ENCODE measurements around the gene CCSAP. TPM values are rescaled to one million over a fixed set of nuclear protein-coding genes. Genes with fewer than 3 reads are reported as not detected.

CCSAP gene
- total and polyA plus RNA-seq, 9 donors: 3.3 to 9.2 (median 6.4) TPM

DNA sequence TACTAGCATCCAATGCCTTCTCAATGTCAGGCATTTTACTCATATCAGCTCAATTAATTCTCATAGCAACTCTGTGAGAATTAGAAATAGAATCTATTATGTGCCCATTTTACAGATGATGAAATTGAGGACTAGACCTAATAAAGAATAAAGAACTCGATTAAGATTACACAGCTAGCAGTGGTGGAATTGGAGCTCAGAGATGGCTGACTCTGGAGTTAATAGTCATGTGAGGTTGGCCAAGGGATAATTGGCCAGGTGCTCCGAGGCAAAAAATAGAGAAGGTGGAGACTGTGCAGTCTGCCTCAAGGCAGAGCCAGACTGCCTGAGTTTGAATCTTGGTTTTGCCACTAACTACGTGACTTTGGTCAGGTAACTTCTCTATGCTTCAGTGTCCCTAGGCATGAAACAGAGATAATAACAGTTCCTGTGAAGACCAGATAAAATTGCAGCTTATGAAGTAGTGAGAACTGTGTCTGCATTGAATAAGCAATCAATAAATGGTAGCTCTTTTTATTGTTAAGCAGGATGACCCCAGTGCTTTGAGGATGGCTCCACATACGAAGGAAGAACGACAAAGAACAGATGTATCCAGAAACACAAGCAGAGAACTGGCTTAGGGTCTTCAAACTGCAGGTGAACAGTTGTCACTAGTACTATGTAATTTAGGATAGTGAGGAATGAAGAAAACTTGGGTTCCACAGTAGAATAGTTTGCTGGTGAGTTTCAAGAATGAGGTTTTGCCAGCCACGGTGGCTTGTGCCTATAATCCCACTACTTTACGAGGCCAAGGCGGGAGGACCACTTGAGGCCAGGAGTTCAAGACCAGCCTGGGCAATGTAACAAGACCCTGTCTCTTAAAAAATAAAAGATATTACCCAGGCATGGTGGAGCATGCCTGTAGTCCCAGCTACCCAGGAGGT is 6.9 kb upstream of the CCSAP start:
- Histone ChIP-seq H3K4me3 (no peak overlapping the region), H3K27me3 (no peaks in the 10 kb centered on the region), H3K4me1 (ENCODE audit: insufficient read depth) (no peaks in the 10 kb centered on the region), H3K27ac (no peak overlapping the region), H3K36me3 (no peaks in the 10 kb centered on the region), H3K9me3 (no peaks in the 10 kb centered on the region)
- TF ChIP-seq, protein P1, sequence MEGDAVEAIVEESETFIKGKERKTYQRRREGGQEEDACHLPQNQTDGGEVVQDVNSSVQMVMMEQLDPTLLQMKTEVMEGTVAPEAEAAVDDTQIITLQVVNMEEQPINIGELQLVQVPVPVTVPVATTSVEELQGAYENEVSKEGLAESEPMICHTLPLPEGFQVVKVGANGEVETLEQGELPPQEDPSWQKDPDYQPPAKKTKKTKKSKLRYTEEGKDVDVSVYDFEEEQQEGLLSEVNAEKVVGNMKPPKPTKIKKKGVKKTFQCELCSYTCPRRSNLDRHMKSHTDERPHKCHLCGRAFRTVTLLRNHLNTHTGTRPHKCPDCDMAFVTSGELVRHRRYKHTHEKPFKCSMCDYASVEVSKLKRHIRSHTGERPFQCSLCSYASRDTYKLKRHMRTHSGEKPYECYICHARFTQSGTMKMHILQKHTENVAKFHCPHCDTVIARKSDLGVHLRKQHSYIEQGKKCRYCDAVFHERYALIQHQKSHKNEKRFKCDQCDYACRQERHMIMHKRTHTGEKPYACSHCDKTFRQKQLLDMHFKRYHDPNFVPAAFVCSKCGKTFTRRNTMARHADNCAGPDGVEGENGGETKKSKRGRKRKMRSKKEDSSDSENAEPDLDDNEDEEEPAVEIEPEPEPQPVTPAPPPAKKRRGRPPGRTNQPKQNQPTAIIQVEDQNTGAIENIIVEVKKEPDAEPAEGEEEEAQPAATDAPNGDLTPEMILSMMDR (IDR thresholded peaks at IDR 0.05): no peak
- TF ChIP-seq POLR2A (IDR thresholded peaks at IDR 0.05) (no peak), EP300 (IDR thresholded peaks at IDR 0.05) (no peak)
- DNase-seq: no peak
- WGBS, 3 donors: 65 to 70% (median 66%) methylated on average over 8 of the region's 8 CpGs
- intact Hi-C loops (cut with DNase I): loop anchor here in 1 of 4 donors (10.0 kb wide), 1 partner anchor 75 kb away; the partner anchor contains the start of gene RAB4A

DNA sequence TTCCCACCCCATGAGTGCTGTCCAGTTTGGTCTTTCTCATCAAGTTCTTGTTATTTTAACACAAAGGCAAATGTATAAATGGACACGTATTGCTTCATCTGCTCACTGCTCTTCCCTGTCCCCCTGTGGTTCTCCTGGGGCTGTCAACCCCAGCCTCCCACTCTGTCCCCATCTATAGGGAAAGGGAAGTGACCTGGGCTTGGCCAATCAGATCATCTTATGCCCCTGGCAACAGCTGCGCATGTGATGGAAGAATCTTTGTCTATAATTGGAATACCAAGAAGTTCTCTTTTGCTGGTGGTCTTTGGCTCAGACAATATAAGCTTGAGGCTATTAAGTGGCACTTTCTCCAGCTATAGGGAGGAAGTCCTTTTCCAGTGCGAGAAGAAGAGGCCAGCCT is 4.7 kb upstream of the CCSAP start:
- Histone ChIP-seq H3K27ac (no peak overlapping the region), H3K27me3 (no peaks in the 10 kb centered on the region), H3K36me3 (no peaks in the 10 kb centered on the region), H3K4me3 (no peak overlapping the region), H3K4me1 (ENCODE audit: insufficient read depth) (no peaks in the 10 kb centered on the region), H3K9me3 (no peaks in the 10 kb centered on the region)
- intact Hi-C loops (cut with DNase I): loop anchor here in 1 of 4 donors (10.0 kb wide), 1 partner anchor 73 kb away; the partner anchor contains the start of gene RAB4A
- 43 to 85% (median 67%) methylated on average over 3 of the region's 3 CpGs for WGBS, 3 donors
- no peak for TF ChIP-seq EP300 (IDR thresholded peaks at IDR 0.05)
- TF ChIP-seq, protein P1 (IDR thresholded peaks at IDR 0.05): no peak
- TF ChIP-seq POLR2A (IDR thresholded peaks at IDR 0.05): no peak
- no peak for DNase-seq

DNA sequence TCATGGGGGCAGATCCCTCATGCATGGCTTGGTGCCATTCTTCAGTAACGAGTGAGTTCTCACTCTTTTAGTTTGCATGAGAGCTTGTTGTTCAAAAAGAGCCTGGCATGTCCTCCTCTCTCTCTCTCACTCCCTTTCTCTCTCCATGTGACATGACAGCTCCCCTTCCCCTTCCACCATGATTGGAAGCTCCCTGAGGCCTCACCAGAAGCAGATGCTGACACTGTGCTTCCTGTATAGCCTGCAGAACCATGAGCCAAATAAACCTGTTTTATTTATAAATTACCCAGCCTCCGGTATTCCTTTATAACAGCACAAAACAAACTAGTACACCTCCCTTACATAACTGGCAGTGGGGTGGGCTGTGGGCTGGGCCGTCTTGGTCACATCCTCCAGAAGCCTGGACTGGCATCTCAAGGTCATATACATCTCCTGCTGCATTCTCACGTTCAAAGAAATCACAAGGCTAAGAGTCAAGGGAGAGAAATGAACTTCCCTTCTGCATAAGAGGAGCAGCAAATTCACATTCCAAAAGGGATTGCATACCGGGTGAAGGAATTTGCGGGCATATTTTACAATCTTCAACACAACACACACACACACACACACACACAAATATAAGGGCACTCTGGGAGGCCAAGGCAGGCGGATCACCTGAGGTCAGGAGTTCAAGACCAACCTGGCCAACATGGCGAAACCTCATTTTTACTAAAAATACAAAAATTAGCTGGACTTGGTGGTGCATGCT is 2.3 kb upstream of the CCSAP start:
- Histone ChIP-seq H3K27ac (no peak overlapping the region), H3K36me3 (no peaks in the 10 kb centered on the region), H3K9me3 (no peaks in the 10 kb centered on the region), H3K4me1 (ENCODE audit: insufficient read depth) (no peaks in the 10 kb centered on the region), H3K27me3 (no peaks in the 10 kb centered on the region), H3K4me3 (no peak overlapping the region)
- no peak for DNase-seq
- intact Hi-C loops (cut with DNase I): loop anchor here in 2 of 4 donors (5.0 to 10.0 kb wide), 2 partner anchors 70 to 107 kb away; partner anchors contain the start of gene RAB4A (in 1 of the 2)
- no peak for TF ChIP-seq EP300 (IDR thresholded peaks at IDR 0.05)
- no peak for TF ChIP-seq POLR2A (IDR thresholded peaks at IDR 0.05)
- TF ChIP-seq, protein P1 (IDR thresholded peaks at IDR 0.05): no peak
- WGBS, 3 donors: 37 to 49% (median 38%) methylated on average over 8 of the region's 8 CpGs

DNA sequence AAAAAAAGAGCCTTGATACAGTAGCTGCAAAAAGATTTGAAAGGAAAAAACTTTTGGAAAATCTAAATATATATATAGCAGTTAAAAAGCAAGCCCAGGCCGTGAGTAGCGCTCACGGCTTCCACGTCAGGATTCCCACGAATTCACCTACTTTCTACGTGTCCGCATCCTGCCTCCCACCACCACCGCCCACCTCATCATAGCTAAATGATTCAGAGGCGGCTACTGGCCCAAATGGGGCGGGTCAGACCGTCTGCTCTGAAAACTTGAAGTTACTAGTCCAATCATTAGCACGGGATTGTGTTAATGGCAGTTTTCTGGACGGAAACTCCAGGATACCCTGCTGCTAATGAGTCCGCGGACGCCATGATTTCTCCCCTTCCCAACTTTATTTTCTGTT is 1.3 kb upstream of the CCSAP start:
- 74 to 79% (median 77%) methylated on average over 16 of the region's 16 CpGs for WGBS, 3 donors
- intact Hi-C loops (cut with DNase I): loop anchor here in 2 of 4 donors (5.0 to 10.0 kb wide), 2 partner anchors 69 to 108 kb away; partner anchors contain the start of gene RAB4A (in 1 of the 2)
- Histone ChIP-seq H3K4me1 (ENCODE audit: insufficient read depth) (peaks cover 2% of the 10 kb centered on the region), H3K36me3 (no peaks in the 10 kb centered on the region), H3K27ac (no peak overlapping the region), H3K27me3 (no peaks in the 10 kb centered on the region), H3K4me3 (no peak overlapping the region), H3K9me3 (no peaks in the 10 kb centered on the region)
- DNase-seq: no peak
- TF ChIP-seq EP300 (IDR thresholded peaks at IDR 0.05) (no peak), POLR2A (IDR thresholded peaks at IDR 0.05) (no peak)
- TF ChIP-seq, protein P1 (IDR thresholded peaks at IDR 0.05): no peak
